ENCODE data around the gene SOAT1. TPM values are rescaled to one million over a fixed set of nuclear protein-coding genes. Genes with fewer than 3 reads are reported as not detected.

SOAT1 gene
- total RNA-seq, 1 experiment from 2014 or later = 41.8 TPM

- DNase-seq (ENCODE audit: low spot score) = no peak
- in situ Hi-C loops (cut with HindIII; ENCODE audit: low sequenced_read_pairs) = no loop called here
Observed at GRCh38 chr1:179302070-179302469, 8.5 kb downstream of the SOAT1 start.

- DNase-seq (ENCODE audit: low spot score) = no peak
- in situ Hi-C loops (cut with HindIII; ENCODE audit: low sequenced_read_pairs) = no loop called here
Observed at GRCh38 chr1:179303200-179303785, 9.7 kb downstream of the SOAT1 start.

GRCh38 chr1:179305450-179305849 is 11.9 kb downstream of the SOAT1 start:
- DNase-seq (ENCODE audit: low spot score) = no peak
- in situ Hi-C loops (cut with HindIII; ENCODE audit: low sequenced_read_pairs) = no loop called here

- no peak for DNase-seq (ENCODE audit: low spot score)
- in situ Hi-C loops (cut with HindIII; ENCODE audit: low sequenced_read_pairs) = no loop called here
Observed at GRCh38 chr1:179310291-179310690, 16.7 kb downstream of the SOAT1 start.

GRCh38 chr1:179310721-179311120 is 17.1 kb downstream of the SOAT1 start:
- in situ Hi-C loops (cut with HindIII; ENCODE audit: low sequenced_read_pairs) = no loop called here

GRCh38 chr1:179311149-179311700 is 17.6 kb downstream of the SOAT1 start:
- DNase-seq (ENCODE audit: low spot score) = no peak
- in situ Hi-C loops (cut with HindIII; ENCODE audit: low sequenced_read_pairs) = no loop called here

More at GRCh38 chr1:179310721-179311120, 17.1 kb downstream of the SOAT1 start:
- DNase-seq (ENCODE audit: low spot score) = no peak

- in situ Hi-C loops (cut with HindIII; ENCODE audit: low sequenced_read_pairs) = no loop called here
- no peak for DNase-seq (ENCODE audit: low spot score)
Observed at GRCh38 chr1:179313004-179313403, 19.4 kb downstream of the SOAT1 start.

- in situ Hi-C loops (cut with HindIII; ENCODE audit: low sequenced_read_pairs) = no loop called here
- DNase-seq (ENCODE audit: low spot score) = no peak
Observed at GRCh38 chr1:179314928-179315327, 21.3 kb downstream of the SOAT1 start.

- in situ Hi-C loops (cut with HindIII; ENCODE audit: low sequenced_read_pairs) = no loop called here
- no peak for DNase-seq (ENCODE audit: low spot score)
Observed at GRCh38 chr1:179318491-179318890, 24.9 kb downstream of the SOAT1 start.

GRCh38 chr1:179321533-179322216 is 28.1 kb downstream of the SOAT1 start:
- in situ Hi-C loops (cut with HindIII; ENCODE audit: low sequenced_read_pairs) = no loop called here
- no peak for DNase-seq (ENCODE audit: low spot score)

- no peak for DNase-seq (ENCODE audit: low spot score)
- in situ Hi-C loops (cut with HindIII; ENCODE audit: low sequenced_read_pairs) = no loop called here
Observed at GRCh38 chr1:179322557-179322956, 29.0 kb downstream of the SOAT1 start.

- in situ Hi-C loops (cut with HindIII; ENCODE audit: low sequenced_read_pairs) = no loop called here
Observed at GRCh38 chr1:179323436-179323835, 29.8 kb downstream of the SOAT1 start.

GRCh38 chr1:179325836-179326235 is 32.2 kb downstream of the SOAT1 start:
- in situ Hi-C loops (cut with HindIII; ENCODE audit: low sequenced_read_pairs) = no loop called here
- DNase-seq (ENCODE audit: low spot score) = no peak

More at GRCh38 chr1:179323436-179323835, 29.8 kb downstream of the SOAT1 start:
- DNase-seq (ENCODE audit: low spot score) = no peak

- DNase-seq (ENCODE audit: low spot score) = no peak
- in situ Hi-C loops (cut with HindIII; ENCODE audit: low sequenced_read_pairs) = no loop called here
Observed at GRCh38 chr1:179326746-179327145, 33.1 kb downstream of the SOAT1 start.

GRCh38 chr1:179327196-179327595 is 33.6 kb downstream of the SOAT1 start:
- in situ Hi-C loops (cut with HindIII; ENCODE audit: low sequenced_read_pairs) = no loop called here
- DNase-seq (ENCODE audit: low spot score) = no peak

- in situ Hi-C loops (cut with HindIII; ENCODE audit: low sequenced_read_pairs) = no loop called here
- no peak for DNase-seq (ENCODE audit: low spot score)
Observed at GRCh38 chr1:179327679-179328078, 34.1 kb downstream of the SOAT1 start.

- DNase-seq (ENCODE audit: low spot score) = no peak
- in situ Hi-C loops (cut with HindIII; ENCODE audit: low sequenced_read_pairs) = no loop called here
Observed at GRCh38 chr1:179329862-179330261, 36.3 kb downstream of the SOAT1 start.

GRCh38 chr1:179334440-179334839 is 40.8 kb downstream of the SOAT1 start:
- no peak for DNase-seq (ENCODE audit: low spot score)
- in situ Hi-C loops (cut with HindIII; ENCODE audit: low sequenced_read_pairs) = no loop called here

GRCh38 chr1:179337288-179337687 is 43.7 kb downstream of the SOAT1 start:
- in situ Hi-C loops (cut with HindIII; ENCODE audit: low sequenced_read_pairs) = no loop called here
- no peak for DNase-seq (ENCODE audit: low spot score)

- in situ Hi-C loops (cut with HindIII; ENCODE audit: low sequenced_read_pairs) = no loop called here
- DNase-seq (ENCODE audit: low spot score) = no peak
Observed at GRCh38 chr1:179337942-179338560, 44.5 kb downstream of the SOAT1 start.
